Karpas-422 (cell line): ENCODE results near the gene PCSK6. TPM values are rescaled to one million over a fixed set of nuclear protein-coding genes. Genes with fewer than 3 reads are reported as not detected.
"Not testable (repeated sequence)": the region's sequence is repeated elsewhere in the genome, so short reads cannot be mapped to it uniquely, and the experiment has no call there.

Source experiments
- DNase-seq: peaks from one replicate; pipeline ENCODE4 v3.0.0-alpha.2; 2015
- H2AFZ ChIP-seq: fragments of 200-600 bp; sonication (generic); 2 replicates; pipeline ENCODE4 v1.6.1; 2014; ENCODE audit warnings: antibody characterized with exemption, low read length, mixed read lengths
- H3K27ac ChIP-seq: fragments of 200-600 bp; sonication (generic); 2 replicates; pipeline ENCODE4 v1.5.1; 2014; ENCODE audit warnings: mild to moderate bottlenecking, low read length, moderate library complexity
- H3K27me3 ChIP-seq: fragments of 200-600 bp; sonication (generic); 2 replicates; pipeline ENCODE4 v1.6.1; 2014; ENCODE audit warnings: low read length, mixed read lengths
- H3K36me3 ChIP-seq: fragments of 200-600 bp; sonication (generic); 2 replicates; pipeline ENCODE4 v1.6.1; 2014; ENCODE audit warnings: low read length, mixed read lengths; ENCODE audit not compliant: insufficient read depth
- H3K4me1 ChIP-seq: fragments of 200-600 bp; sonication (generic); 2 replicates; pipeline ENCODE4 v1.6.1; 2014; ENCODE audit warnings: mild to moderate bottlenecking, low read length, mixed read lengths
- H3K4me2 ChIP-seq: fragments of 200-600 bp; sonication (generic); 2 replicates; pipeline ENCODE4 v1.6.1; 2014; ENCODE audit warnings: low read length, low read depth, mild to moderate bottlenecking; ENCODE audit not compliant: poor library complexity, severe bottlenecking
- H3K4me3 ChIP-seq: fragments of 200-600 bp; sonication (generic); 2 replicates; pipeline ENCODE4 v1.5.1; 2014; ENCODE audit warnings: mild to moderate bottlenecking, antibody characterized with exemption, low read length, mixed read lengths
- H3K79me2 ChIP-seq: fragments of 200-600 bp; sonication (generic); 2 replicates; pipeline ENCODE4 v1.6.1; 2014; ENCODE audit warnings: mild to moderate bottlenecking, low read length, mixed read lengths
- H3K9ac ChIP-seq: fragments of 200-600 bp; sonication (generic); 2 replicates; pipeline ENCODE4 v1.6.0; 2014; ENCODE audit warnings: low read length
- H3K9me2 ChIP-seq: fragments of 200-600 bp; sonication (generic), shearing (Covaris generic); replicated peaks from 2 replicates; pipeline ENCODE4 v1.6.0; 2014; ENCODE audit warnings: mild to moderate bottlenecking, low read length, moderate library complexity; ENCODE audit not compliant: insufficient read depth
- H3K9me3 ChIP-seq: fragments of 300-700, 200-600 bp; sonication (generic); 2 replicates; pipeline ENCODE4 v1.6.1; 2014; ENCODE audit warnings: low read length, mixed read lengths
- H4K20me1 ChIP-seq: fragments of 200-600 bp; sonication (generic); 2 replicates; pipeline ENCODE4 v1.6.1; 2014; ENCODE audit warnings: mild to moderate bottlenecking, antibody characterized with exemption, low read length, low read depth; ENCODE audit not compliant: insufficient read depth
- total RNA-seq: library from RNA; depleted of rRNA; stranded (reverse); fragments of >200 nt; shearing (Covaris generic); gene quantifications from 2 replicates; pipeline ENCODE4 v1.2.3, GENCODE V29; 2014; ENCODE audit warnings: low replicate concordance

The PCSK6 gene
- total RNA-seq, 1 experiment from 2014 or later: 0.19 TPM

- H2AFZ ChIP-seq: no peak overlapping the region
- H3K9ac ChIP-seq: no peak overlapping the region
- DNase-seq: no peak
- no peak overlapping the region for H3K4me3 ChIP-seq
- no peak overlapping the region for H3K4me2 ChIP-seq
- no peak overlapping the region for H3K27ac ChIP-seq
- no peaks in the 10 kb centered on the region for H3K4me1 ChIP-seq
- no peaks in the 10 kb centered on the region for H3K9me2 ChIP-seq
- H3K36me3 ChIP-seq: no peaks in the 10 kb centered on the region
- no peaks in the 10 kb centered on the region for H3K9me3 ChIP-seq
- H3K79me2 ChIP-seq: no peaks in the 10 kb centered on the region
- no peaks in the 10 kb centered on the region for H3K27me3 ChIP-seq
- no peaks in the 10 kb centered on the region for H4K20me1 ChIP-seq
These were observed 30.5 kb downstream of the PCSK6 start for GRCh38 chr15:101458908-101459578.

- H3K9me2 ChIP-seq: no peaks in the 10 kb centered on the region
- no peaks in the 10 kb centered on the region for H3K36me3 ChIP-seq
- H3K9me3 ChIP-seq: no peaks in the 10 kb centered on the region
- H3K9ac ChIP-seq: no peak overlapping the region
- H3K4me2 ChIP-seq: no peak overlapping the region
- no peak for DNase-seq
- H3K27ac ChIP-seq: no peak overlapping the region
- H3K4me3 ChIP-seq: no peak overlapping the region
- no peaks in the 10 kb centered on the region for H3K79me2 ChIP-seq
- H3K4me1 ChIP-seq: no peaks in the 10 kb centered on the region
- H2AFZ ChIP-seq: no peak overlapping the region
- no peaks in the 10 kb centered on the region for H4K20me1 ChIP-seq
- no peaks in the 10 kb centered on the region for H3K27me3 ChIP-seq
These were observed 31.2 kb downstream of the PCSK6 start for GRCh38 chr15:101458158-101458900.

GRCh38 chr15:101457696-101458095, 31.8 kb downstream of the PCSK6 start:
- no peak overlapping the region for H3K4me2 ChIP-seq
- H4K20me1 ChIP-seq: no peaks in the 10 kb centered on the region
- no peaks in the 10 kb centered on the region for H3K9me2 ChIP-seq
- no peak overlapping the region for H3K27ac ChIP-seq
- no peak for DNase-seq
- no peaks in the 10 kb centered on the region for H3K9me3 ChIP-seq
- H3K27me3 ChIP-seq: no peaks in the 10 kb centered on the region
- no peak overlapping the region for H3K4me3 ChIP-seq
- no peaks in the 10 kb centered on the region for H3K79me2 ChIP-seq
- H2AFZ ChIP-seq: no peak overlapping the region
- H3K4me1 ChIP-seq: no peaks in the 10 kb centered on the region
- H3K9ac ChIP-seq: no peak overlapping the region
- no peaks in the 10 kb centered on the region for H3K36me3 ChIP-seq

GRCh38 chr15:101456057-101456739, 33.3 kb downstream of the PCSK6 start:
- Histone ChIP-seq H3K9ac (no peak overlapping the region), H3K27ac (no peak overlapping the region), H3K79me2 (no peaks in the 10 kb centered on the region)

GRCh38 chr15:101455291-101456025, 34.0 kb downstream of the PCSK6 start:
- H3K27ac ChIP-seq: no peak overlapping the region
- no peak overlapping the region for H3K9ac ChIP-seq
- no peak overlapping the region for H3K4me2 ChIP-seq

More at GRCh38 chr15:101456057-101456739, 33.3 kb downstream of the PCSK6 start:
- H2AFZ ChIP-seq: no peak overlapping the region
- H3K27me3 ChIP-seq: no peaks in the 10 kb centered on the region
- H3K4me2 ChIP-seq: no peak overlapping the region
- H3K9me3 ChIP-seq: no peaks in the 10 kb centered on the region
- H3K9me2 ChIP-seq: no peaks in the 10 kb centered on the region
- H3K36me3 ChIP-seq: no peaks in the 10 kb centered on the region
- H4K20me1 ChIP-seq: no peaks in the 10 kb centered on the region
- DNase-seq: no peak
- no peak overlapping the region for H3K4me3 ChIP-seq
- H3K4me1 ChIP-seq: no peaks in the 10 kb centered on the region

GRCh38 chr15:101454781-101455180, 34.7 kb downstream of the PCSK6 start:
- not testable (repeated sequence) for H3K9me2 ChIP-seq, H3K9ac ChIP-seq, H4K20me1 ChIP-seq, DNase-seq, H3K9me3 ChIP-seq, H3K27me3 ChIP-seq, H3K4me1 ChIP-seq, H2AFZ ChIP-seq, H3K36me3 ChIP-seq, H3K4me2 ChIP-seq, H3K27ac ChIP-seq, H3K79me2 ChIP-seq, H3K4me3 ChIP-seq

More at GRCh38 chr15:101455291-101456025, 34.0 kb downstream of the PCSK6 start:
- H3K4me1 ChIP-seq: no peaks in the 10 kb centered on the region
- no peak overlapping the region for H2AFZ ChIP-seq
- no peak overlapping the region for H3K4me3 ChIP-seq
- H4K20me1 ChIP-seq: no peaks in the 10 kb centered on the region
- DNase-seq: no peak
- no peaks in the 10 kb centered on the region for H3K9me3 ChIP-seq
- no peaks in the 10 kb centered on the region for H3K79me2 ChIP-seq
- H3K36me3 ChIP-seq: no peaks in the 10 kb centered on the region
- H3K27me3 ChIP-seq: no peaks in the 10 kb centered on the region
- H3K9me2 ChIP-seq: no peaks in the 10 kb centered on the region

GRCh38 chr15:101454365-101454764, 35.1 kb downstream of the PCSK6 start:
- Histone ChIP-seq H3K4me1 (no peaks in the 10 kb centered on the region), H3K27ac (no peak overlapping the region), H3K79me2 (no peaks in the 10 kb centered on the region)

More at GRCh38 chr15:101454365-101454764, 35.1 kb downstream of the PCSK6 start:
- H3K9me3 ChIP-seq: no peaks in the 10 kb centered on the region
- no peak for DNase-seq
- H3K4me2 ChIP-seq: no peak overlapping the region
- H3K36me3 ChIP-seq: no peaks in the 10 kb centered on the region
- H2AFZ ChIP-seq: no peak overlapping the region
- H3K9ac ChIP-seq: no peak overlapping the region
- no peaks in the 10 kb centered on the region for H3K9me2 ChIP-seq
- H3K4me3 ChIP-seq: no peak overlapping the region
- no peaks in the 10 kb centered on the region for H4K20me1 ChIP-seq
- no peaks in the 10 kb centered on the region for H3K27me3 ChIP-seq
